ENCODE measurements around the gene ANGEL1. TPM values are rescaled to one million over a fixed set of nuclear protein-coding genes. Genes with fewer than 3 reads are reported as not detected.

Gene ANGEL1, protein sequence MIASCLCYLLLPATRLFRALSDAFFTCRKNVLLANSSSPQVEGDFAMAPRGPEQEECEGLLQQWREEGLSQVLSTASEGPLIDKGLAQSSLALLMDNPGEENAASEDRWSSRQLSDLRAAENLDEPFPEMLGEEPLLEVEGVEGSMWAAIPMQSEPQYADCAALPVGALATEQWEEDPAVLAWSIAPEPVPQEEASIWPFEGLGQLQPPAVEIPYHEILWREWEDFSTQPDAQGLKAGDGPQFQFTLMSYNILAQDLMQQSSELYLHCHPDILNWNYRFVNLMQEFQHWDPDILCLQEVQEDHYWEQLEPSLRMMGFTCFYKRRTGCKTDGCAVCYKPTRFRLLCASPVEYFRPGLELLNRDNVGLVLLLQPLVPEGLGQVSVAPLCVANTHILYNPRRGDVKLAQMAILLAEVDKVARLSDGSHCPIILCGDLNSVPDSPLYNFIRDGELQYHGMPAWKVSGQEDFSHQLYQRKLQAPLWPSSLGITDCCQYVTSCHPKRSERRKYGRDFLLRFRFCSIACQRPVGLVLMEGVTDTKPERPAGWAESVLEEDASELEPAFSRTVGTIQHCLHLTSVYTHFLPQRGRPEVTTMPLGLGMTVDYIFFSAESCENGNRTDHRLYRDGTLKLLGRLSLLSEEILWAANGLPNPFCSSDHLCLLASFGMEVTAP
- total RNA-seq = 12.8 and 12.9 TPM in 2 replicates

DNA sequence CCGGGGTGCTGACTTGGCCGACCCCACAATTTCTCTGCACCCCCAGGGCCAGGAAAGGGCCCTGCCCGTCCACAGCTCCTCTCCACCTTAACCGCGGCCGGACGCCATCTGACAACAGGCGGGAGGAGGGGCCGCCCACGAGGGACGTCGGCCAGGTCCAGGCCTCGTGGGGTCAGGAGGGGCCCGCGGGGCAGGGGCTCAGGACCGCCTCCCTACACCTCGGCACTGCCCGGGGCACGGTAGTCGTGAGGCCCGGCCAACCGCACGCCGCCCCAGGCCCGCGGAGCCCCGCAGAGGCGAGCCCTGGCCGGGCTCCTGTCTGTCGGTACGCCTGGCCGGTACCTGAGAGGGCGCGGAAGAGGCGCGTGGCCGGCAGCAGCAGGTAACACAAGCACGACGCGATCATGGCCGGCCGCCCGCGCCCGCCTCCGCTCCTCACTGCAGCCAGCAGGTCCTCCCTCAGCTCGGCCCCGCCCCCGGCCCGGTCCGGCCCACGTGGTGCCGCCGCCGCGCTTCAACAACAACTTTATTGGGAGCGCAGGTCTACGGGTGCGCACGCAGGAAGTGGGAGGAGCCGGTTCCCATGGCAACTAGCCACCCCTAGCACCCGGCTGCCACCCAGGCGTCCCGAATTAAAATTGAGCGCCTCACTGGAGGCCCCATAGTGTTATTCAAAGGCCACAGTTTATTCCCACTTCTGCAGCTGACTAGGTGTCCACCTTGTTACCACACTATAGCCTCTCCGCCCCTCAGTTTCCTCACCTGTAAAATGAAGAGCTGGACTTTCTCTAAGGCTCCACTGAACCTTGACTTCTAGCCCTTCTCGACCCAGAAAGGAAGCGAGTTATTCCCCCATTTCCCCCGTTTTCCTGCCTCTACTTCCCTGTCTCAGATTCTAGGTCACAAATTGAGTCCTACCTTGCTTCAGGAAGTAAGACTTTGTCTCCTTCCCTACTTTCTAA lies at the start of gene ANGEL1:
TSS of gene ANGEL1 (minus strand) at position 461 of the 962 bp plus-strand sequence. CDS start at position 406, 55 bp downstream.
- intact Hi-C loops (cut with micrococcal nuclease) = loop anchor here (1.0 to 5.0 kb wide), 10 partner anchors 32 to 988 kb away; partner anchors contain the start of genes ADCK1, ALKBH1, POMT2 and SLIRP

DNA sequence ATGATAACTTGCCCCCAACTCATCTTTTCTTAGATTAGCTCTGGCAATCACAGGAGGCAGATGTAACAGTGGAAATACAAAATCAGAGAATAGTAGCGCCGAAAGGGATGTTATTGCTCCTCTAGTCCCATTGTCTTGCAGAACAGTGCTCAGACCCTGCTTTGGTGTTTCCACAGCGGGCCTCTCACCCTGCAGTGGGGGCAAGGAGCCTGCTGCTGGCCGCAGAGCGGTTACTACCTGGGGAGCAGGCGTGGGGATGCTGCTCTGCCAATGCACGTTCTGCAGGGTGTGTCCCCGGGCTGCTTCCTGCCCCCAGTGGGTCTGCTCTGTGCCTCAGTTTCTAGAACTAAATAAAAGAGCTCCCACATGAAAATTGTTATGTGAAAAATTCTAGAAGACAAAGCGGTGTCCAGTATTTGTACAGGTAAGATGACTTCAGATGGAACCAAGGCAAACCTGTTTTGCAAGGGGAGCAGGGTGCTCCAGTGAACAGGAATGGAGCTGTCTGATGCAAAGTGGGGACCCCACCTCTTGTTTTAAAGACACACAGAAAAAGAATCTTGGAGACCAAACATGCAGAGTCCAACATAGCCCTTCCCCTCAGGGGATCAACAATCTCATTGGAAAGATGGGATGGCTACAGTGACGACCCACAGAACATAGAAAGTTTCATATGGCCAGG lies 49.0 kb upstream of the ANGEL1 start:
- intact Hi-C loops (cut with micrococcal nuclease) = no loop called here

DNA sequence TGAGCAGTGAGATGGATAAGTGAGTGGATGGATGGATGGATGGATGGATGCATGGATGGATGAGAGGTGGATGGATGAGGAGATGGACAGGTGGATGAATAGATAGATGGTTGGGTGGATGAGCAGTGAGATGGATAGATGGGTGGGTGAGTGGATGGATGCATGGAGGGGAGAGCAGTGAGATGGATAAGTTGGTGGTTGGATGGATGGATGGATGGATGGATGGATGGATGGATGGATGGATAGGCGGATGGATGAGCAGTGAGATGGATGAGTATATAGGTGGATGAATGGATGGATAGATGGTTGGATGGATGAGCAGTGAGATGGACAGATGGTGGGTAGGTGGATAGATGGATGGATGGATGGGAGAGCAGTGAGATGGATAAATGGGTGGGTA lies 44.1 kb upstream of the ANGEL1 start:
- intact Hi-C loops (cut with micrococcal nuclease) = no loop called here

DNA sequence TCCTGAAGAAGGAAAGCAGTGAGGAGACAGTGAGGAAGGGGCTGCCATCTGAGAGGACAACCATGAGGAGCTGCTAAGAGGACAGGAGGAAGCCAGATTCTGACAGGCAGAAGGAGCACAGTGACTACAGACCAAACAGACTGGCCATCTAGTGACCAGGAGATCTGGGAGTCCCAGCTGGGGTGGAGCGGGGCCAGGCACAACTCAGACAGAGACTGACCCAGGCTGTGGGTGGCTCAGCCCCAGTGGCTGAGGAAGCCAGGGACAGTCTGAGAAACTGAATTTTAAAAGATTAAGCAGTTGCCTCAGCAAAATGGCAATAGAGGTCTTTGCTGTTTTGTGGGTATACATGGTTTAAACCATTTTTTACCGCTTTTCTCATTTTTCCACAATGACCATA lies 42.4 kb upstream of the ANGEL1 start:
- intact Hi-C loops (cut with micrococcal nuclease) = no loop called here

DNA sequence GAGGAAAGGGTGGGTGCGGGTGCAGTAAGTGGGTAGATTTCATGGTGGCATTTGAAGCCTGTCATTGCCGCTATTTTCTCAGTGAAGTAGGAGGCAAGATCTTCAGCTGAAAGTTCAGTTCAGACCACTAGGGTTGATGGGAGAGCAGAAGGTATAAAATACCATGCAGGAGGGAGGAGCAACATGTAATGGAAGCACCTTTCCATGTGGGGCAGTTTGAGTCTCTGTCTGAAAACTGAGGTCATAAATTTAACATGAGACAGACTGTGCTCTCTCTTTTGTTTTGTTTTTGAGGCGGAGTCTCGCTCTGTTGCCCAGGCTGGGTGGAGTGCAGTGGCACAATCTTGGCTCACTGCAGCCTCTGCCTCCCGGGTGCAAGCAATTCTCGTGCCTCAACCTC lies 36.2 kb upstream of the ANGEL1 start:
- intact Hi-C loops (cut with micrococcal nuclease) = no loop called here

DNA sequence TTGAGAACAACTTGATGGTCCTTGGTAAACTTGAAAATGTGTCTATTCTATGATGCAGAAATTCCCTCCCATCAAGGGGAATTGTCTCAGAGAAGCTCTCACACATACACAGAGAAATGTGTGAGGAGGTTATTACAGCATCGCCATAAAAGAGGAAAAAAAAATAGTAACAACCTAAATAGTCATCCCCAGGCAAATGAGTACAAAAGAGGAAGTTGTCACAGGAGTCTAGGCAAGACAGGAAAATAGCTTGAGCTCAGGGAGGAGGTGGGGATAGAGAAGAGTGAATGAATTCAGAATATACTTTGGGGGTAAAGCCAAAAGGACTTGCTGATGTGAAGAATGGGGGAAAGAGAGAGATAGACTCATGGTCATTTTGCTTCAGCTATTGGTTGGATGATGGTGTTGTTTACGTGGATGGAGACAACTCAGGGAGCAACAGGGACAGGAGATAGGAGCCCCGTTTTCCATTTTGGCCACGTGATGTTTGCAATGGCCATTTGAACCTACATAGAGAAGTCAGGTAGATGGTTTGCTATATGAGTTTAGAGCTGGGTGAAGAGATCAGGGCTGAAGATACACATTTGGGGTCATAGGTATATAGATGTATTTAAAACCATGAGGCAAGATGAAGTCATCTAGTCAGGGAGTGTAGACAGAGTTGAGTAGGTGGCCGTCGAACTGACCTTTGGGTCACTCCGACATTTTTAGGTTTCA lies 33.8 kb upstream of the ANGEL1 start:
- intact Hi-C loops (cut with micrococcal nuclease) = no loop called here

DNA sequence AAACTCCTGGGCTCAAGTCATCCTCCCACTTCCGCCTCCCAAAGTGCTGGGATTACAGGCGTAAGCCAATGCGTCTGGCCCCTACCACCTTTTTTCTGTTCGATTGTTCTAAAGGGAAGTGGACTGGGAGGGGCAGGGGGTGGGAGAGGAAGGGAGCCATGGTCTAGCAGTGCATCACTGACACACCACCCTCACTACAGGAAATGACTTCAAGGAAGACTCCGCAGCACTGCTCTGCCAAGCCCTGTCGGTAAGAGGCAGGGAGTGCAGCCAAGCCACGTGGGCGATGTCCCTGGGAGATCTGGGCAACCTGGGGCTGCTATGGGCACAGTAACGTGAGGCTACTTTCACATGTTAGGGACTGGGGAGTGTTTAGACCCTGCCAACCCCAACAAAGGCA lies 31.5 kb upstream of the ANGEL1 start:
- intact Hi-C loops (cut with micrococcal nuclease) = loop anchor here (1.0 kb wide), 1 partner anchor 31 kb away; no protein-coding TSS in a partner anchor

DNA sequence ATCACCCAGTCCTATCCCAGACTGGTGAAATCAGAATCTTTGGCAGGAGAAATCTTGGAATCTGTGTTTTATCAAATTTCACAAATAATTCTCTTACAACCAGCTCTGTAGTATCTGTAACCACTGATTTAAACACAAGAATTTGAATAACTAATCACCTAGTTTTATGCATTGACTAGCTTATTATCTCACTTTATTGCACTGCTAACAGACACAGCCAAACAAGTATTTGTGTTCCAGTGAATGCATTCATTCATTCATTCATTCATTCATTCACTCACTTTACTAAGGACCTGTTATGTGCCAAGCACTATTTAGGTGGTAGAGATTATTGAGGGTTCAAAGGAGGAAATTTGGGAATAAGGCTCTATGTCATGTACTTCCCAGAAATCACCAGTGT lies 29.7 kb upstream of the ANGEL1 start:
- intact Hi-C loops (cut with micrococcal nuclease) = no loop called here

DNA sequence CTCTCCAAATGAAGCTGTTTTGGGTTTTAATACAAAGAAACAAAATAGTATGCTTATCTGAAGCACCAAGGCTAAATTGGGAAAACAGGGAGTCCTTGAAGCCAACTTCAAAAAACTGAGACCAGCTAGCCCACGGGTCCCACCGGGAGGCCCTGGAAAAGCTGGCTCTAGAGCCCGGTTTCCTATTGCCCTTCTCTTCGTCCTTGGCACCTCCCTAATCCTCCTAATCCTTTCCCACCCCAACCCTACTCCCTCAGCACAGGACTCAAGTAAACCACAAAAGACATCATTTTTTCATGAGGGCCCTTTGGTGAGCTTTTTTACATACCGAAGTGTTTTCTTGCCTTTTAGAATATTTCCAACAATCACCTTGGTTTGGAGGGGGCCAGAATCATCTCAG lies 24.8 kb upstream of the ANGEL1 start:
- intact Hi-C loops (cut with micrococcal nuclease) = no loop called here

DNA sequence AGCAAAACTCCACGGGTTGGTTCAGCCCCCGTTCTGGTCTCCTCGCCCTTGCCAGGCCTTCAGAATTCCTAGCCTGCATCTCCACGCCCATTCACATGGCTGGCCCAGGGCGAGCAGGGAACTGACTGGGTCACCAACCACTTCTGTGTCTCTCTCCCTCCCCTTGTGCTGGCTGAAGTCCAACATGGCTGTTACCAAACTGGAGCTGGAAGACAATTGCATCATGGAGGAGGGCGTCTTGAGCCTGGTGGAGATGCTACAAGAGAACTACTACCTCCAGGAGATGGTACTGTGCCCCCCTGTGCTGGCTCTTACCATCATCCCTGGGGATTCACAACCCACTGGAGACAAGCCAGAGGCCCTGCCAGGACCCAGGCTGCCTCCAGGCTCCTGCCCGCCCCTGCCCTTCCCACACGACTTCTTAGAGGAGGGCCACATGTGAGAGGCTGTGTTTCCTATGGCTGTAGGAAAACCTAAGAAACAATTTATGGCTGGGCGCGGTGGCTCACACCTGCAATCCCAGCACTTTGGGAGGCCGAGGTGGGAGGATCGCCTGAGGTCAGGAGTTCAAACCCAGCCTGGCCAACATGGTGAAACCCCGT lies 23.4 kb upstream of the ANGEL1 start:
- intact Hi-C loops (cut with micrococcal nuclease) = no loop called here

DNA sequence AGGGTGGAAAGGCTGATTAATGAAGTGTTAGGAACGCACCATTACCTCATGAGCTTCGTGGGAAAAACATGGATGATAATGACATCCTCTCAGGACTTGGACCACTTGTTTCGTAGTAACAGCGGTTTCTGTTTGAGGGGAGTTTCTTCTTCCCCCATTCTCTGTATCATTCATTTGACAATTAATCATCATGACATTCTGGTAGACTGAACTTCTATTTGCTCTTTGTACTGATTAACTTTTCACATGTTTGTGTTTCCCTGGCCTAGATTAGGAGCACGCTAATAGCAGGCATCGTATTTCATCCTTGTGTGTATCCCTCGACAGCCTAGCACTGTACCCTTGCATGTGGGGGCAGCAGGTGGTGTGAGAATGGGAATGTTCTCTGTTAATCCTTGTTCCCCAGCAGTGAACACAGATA lies 21.6 kb upstream of the ANGEL1 start:
- intact Hi-C loops (cut with micrococcal nuclease) = no loop called here

DNA sequence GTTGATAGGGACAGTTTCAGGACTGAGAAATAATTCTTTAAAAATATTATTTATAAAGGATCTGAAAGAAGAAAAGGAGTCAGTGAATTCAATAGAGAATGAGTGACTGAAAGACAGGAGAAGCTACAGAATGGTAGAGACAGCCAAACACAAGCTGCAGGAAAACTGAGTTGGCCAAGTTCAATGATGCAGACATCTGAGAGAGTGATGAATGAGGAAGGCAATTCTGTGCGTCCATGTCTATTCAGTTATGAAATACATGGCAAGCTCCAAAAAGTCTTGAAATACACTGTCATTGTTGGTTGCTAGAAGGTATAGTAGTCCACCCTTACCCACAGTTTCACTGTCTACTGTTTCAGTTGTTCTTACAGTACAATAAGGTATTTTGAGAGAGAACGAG lies 20.3 kb upstream of the ANGEL1 start:
- intact Hi-C loops (cut with micrococcal nuclease) = no loop called here

DNA sequence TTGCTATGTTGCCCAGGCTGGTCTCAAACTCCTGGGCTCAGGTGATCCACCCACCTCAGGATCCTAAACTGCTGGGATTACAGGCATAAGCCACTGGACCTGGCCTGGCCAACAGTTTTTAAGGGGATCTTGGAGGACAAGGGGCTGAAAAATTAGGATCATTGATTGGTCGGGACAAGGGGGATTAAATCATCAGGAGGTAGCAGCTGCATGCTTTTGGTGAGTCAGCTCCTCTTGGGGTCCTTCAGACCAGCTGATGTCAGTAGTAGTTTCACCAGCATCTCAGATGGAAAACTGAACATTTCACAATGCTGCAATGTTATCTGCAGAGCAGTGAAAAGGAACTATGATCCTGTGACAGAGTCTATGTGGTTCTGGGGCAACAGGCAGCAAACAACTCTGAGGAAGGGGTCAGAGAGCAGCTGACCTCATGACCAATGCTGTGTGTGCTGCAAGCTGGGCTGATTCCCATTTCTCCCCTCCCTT lies 19.9 kb upstream of the ANGEL1 start:
- intact Hi-C loops (cut with micrococcal nuclease) = no loop called here

DNA sequence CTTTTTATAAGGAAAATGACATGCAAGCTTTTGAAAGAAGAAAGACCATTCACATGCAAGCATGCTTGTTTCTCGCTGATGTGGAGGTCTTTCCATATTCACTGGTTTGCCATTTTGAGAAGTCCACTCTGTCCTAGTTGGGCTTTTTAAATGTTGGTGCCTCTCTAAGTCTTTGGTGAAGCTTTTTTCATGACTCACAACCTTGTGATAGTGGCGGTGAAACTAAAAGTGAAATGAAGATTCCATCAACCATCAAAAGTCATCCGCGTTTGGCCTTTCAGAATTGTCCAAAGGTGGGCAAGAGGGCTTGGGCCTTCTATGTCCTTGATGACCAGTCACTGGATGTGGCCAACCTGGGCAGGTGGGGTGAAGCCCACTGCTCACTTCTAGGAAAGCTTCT lies 17.9 kb upstream of the ANGEL1 start:
- intact Hi-C loops (cut with micrococcal nuclease) = no loop called here

DNA sequence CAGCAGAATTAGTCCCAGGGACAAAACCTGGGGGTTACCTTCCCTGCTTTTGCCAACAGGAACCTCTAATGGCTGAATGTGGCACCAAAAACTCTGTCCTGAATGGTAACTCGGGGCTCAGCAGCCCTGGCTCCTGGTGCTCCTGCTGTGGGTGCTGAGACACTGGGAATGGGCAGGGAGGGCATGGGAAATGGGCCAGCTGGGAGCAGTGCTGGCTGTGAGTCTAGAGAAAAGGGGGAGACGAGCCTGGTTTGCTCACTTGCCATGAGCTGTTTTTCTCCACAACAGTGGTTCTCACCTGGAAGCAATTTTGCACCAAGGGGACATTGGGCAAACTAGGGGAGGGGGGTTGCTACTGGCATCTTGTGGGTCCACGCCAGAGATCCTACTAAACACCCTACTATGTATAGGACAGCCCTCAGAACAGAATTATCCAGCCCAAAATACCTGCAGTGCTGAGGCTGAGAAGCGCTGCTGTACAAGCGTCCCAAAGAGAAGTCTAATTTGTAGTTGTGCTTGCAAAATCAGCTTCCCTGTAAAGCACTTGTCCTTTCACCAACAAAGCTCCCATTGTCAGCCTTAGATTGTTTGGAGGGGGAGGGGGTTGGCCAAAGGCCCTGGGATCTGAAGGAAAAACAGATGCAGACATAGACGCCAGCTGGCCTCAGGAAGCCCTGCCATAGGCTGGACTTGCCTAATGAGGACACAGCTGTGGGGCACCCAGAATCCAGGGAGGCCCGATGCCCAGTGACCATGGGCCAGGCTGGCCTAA lies 17.2 kb upstream of the ANGEL1 start:
- intact Hi-C loops (cut with micrococcal nuclease) = no loop called here

DNA sequence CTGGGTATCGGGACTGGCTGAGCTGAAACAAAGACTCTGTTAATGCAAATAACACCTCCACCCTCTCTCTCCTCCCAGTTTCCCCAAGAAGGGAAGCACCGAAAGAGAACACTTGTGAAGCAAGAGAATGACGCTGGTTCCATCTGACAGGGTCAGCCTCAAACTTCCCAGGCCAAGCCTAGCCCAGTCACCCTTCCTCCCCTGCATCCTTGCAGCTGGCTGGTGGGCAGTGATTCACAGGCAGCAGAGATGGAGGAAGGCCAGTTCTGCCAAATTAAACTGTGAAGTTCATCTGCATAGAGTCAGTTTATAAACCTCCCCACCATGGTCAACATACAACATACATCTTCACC lies 16.3 kb upstream of the ANGEL1 start:
- intact Hi-C loops (cut with micrococcal nuclease) = no loop called here

DNA sequence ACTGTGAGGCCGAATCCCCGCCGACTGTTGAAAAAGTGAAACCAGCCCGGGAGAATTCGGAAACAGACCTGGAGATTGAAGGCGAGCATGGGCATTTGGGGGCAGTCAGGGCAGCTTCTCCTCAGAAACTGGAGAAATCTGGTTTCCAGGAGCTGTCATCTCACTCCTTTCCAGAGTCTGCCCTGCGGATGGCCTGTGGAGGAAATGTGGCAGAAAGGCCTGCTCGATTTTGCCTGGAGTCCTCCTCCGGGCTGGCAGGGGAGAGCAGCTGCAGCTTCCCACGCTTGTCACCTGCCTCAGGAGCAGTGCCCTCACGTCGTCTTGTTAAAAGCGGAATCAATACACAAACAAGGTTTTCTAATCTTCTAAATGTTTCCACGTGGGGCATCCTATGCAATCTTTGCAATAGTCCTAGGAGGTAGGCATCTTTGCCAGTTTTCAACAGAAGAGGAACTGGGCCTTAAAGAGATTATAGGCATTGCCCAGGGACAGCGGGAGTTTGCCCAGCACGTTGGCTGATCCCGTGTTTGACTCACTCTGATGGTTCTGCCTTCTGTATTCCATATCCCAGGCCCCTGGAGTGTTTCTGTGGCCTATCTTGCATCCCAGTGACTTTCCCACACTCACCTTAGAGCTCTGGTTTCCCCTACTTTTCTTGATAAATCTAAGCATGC lies 15.8 kb upstream of the ANGEL1 start:
- intact Hi-C loops (cut with micrococcal nuclease) = no loop called here

DNA sequence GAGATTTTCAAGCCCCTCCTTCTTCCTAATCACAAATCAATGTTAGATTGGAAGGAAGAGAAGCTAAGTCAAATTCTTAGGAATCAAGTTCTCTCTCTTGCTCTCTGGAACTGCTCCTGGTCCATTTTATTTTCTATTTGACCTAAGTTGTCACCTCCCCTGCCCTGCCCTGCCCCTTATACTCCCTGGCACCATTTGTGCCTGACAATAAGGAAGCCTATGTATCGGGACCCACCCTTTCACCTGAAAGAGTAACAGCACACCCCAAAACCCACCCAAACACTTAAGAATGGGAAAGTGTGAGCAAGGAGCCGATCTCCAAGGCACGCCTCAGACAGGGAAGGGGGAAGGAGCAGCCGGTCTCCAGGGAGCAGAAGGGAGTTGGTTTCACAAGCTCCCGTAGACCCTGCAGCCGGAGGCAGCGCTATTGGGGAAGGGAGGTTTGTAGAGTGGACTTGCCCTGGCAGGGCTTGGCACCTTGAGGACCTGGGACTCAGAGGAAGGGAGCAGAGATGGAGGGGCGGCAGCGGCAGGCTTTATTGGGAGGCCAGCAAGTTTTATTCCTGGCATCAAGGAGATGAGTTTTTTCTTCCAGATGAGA lies 15.1 kb upstream of the ANGEL1 start:
- intact Hi-C loops (cut with micrococcal nuclease) = no loop called here

All from T-helper 1 cell treated with Interleukin-12 subunit alpha and Interleukin-12 subunit beta and Interleukin-4 antibody, amounts not matched to agents 30 ng/mL and 1 ng/mL, for 36 hours (primary cell).